HFF-Myc (cell line): ENCODE results near the gene SLFN12L.

Experiments used
- DNase-seq: peaks from one replicate; pipeline ENCODE4 v3.0.0-alpha.2; 2011; ENCODE audit warnings: low read depth; ENCODE audit errors: extremely low read depth
- H3K4me3 ChIP-seq: replicated peaks from 2 replicates; pipeline ENCODE4 v1.5.1; 2011; ENCODE audit warnings: low read depth, mild to moderate bottlenecking, control low read depth, low read length
- CTCF ChIP-seq: IDR thresholded peaks from 2 replicates; pipeline ENCODE4 v1.5.1; 2012; ENCODE audit warnings: mild to moderate bottlenecking, low read depth, low read length, control low read depth; ENCODE audit errors: missing control alignments

Gene SLFN12L

DNA sequence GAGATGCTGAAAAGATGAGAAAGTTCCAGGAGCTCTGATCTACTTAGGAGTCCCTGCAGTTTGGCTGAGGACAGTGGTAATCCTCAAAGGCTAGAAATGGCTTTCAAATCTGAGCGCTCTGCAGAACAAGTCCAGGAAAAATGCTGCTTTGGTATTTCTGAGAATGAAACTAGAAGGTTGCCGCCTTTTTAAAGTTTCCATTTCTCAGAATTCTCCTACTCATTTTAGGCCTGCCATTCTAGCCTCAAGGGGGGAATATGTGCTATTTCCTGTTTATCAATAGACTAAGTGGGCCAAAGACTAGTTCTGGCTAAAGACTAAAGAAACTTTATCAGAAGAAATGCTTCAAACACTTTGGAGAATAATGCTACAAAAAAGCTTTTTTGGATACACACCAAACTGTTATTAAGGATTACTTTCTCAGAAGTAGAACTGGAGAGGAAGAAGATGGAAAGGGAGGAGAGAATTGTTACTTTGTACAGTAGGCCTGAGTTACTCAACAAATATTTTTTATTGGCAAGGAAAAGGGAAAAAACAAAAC lies at the start of gene SLFN12L:
Gene SLFN12L, minus strand, starts transcription at position 78 of the 541 bp plus-strand sequence. CDS start 15,314 bp downstream, outside the sequence.
- DNase-seq = no peak
- no peak for TF ChIP-seq CTCF
- no peak within 1 kb of the TSS for H3K4me3 ChIP-seq

DNA sequence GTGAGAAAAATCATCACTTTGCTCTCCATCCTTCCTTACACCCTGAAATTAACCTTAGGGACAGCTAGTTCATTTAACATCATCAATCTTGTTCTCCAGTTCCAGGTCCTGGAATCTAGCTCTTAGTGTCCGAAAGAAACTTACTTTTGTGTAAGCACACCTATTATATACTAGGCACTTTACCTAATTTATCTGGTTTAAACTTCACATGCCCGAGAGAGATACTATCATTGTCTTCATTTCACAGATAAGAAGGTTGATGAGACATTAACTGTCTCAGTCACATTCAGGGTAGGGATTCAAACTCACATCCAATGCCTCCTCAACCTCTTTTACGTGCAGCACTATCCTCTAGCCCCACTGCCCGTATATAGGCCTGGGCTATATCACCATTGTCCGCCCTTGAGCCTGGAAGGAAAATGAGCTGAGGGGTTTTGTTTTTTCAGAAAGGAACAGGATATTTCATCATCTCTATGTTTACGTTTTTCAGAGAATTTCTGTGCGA lies 49.1 kb upstream of the SLFN12L start:
- no peak for TF ChIP-seq CTCF
- H3K4me3 ChIP-seq = peak overlapping the region; percentile 98
- no peak for DNase-seq

DNA sequence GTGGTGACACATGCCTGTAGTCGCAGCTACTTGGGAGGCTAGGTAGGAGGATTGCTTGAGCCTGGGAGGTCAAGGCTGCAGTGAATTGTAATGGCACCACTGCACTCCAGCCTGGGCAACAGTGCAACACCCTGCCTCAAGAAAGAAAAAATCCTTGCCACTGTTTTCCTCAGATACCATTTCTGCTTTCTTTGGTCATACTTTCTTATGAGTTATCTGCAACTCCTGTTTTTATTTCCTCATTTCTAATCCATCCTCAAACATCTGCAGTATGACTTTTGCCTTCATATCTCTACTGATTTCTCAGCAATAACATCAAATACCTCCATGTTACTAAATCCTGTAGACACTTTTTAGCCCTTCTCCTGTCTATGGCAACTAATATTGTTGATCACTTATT lies 46.6 kb upstream of the SLFN12L start:
- TF ChIP-seq CTCF = no peak
- H3K4me3 ChIP-seq = no peak overlapping the region
- no peak for DNase-seq

DNA sequence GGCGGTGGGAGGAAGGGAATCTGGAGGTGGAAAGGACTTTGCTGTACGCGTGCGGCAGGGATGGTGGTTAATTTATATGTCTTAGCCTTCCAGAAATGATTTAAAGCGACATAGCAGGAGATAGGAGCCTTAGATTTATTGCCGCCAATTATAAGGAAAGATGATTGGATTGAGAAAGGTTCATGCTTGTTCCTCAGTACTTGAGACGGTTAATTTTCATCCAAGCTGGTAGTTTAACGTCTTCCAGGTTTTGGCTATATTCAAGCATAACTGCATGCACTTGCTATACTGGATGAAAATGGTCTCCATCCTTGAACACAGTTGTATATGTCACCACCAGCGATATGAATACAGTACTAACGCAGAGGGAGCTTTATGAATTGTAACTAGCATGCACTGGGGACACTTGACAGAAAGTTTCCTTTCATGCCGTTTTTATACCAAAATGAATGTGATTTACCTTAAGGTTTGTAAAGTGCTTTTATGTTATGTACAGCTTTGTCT lies 41.5 kb upstream of the SLFN12L start:
- TF ChIP-seq CTCF = no peak
- H3K4me3 ChIP-seq = peak overlapping the region; percentile 74
- no peak for DNase-seq

GRCh38 chr17:35578197-35578928 lies 40.9 kb upstream of the SLFN12L start, which contains the start of gene PEX12:
Gene PEX12 (minus strand): TSS chr17:35578571. CDS start chr17:35578021, 550 bp downstream.
- peak within 1 kb of the TSS; percentile 74 for H3K4me3 ChIP-seq
- peak; percentile 82 for DNase-seq
- no peak for TF ChIP-seq CTCF

DNA sequence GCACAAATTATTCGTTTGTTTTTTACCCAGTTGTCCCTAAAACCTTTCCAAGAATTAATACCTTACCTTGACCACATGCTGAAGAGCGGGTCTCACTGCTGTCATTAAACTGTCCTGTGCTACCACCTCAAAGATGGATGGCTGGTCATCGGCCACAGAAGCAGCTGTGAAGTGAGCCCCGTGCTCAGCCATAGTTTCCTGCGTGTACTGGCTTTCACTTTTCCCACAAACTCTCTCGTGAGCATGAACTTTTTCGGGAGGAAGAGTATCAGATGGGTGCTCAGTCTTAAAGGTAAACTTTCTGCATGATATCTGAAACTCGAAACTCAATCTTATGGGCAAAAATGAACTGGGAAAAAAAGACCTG lies 40.3 kb upstream of the SLFN12L start:
- H3K4me3 ChIP-seq = peak overlapping the region; percentile 74
- no peak for TF ChIP-seq CTCF
- DNase-seq = no peak
